Body of pancreas (tissue), 4 donors: ENCODE measurements around the gene DHRS7. TPM values are rescaled to one million over a fixed set of nuclear protein-coding genes. Genes with fewer than 3 reads are reported as not detected.
A peak's percentile ranks its signal among the peaks of the same experiment; 100 is the strongest.

Experiments used
- ATAC-seq: fragments of 150-250 bp; one replicate; pipeline ENCODE4 v1.9.1; 2016
- DNase-seq, 4 donors: peaks; one replicate each; pipeline ENCODE4 v3.0.0-alpha.2; 2019
- H3K27ac ChIP-seq, 4 donors: fragments of 200-600 bp; sonication (generic); 1 replicate in 3 of 4; 2 replicates in 1 of 4; pipeline versions ENCODE4 v1.5.1 to v1.6.1; 2016 to 2019; ENCODE audit warnings: mild to moderate bottlenecking in 1 of 4, mixed read lengths in 1 of 4, moderate library complexity in 1 of 4
- H3K27me3 ChIP-seq, 2 donors: fragments of 200-600 bp; sonication (generic); one replicate each; pipeline ENCODE4 v1.6.0; 2016; ENCODE audit warnings: mild to moderate bottlenecking in 1 of 2
- H3K36me3 ChIP-seq, 2 donors: fragments of 200-600 bp; sonication (generic); replicated peaks in 1 of 2; 2 replicates each; pipeline ENCODE4 v1.5.1; 2016; ENCODE audit warnings: low read depth in 2 of 2; ENCODE audit not compliant: insufficient read depth in 1 of 2
- H3K4me1 ChIP-seq: fragments of 200-600 bp; sonication (generic); one replicate; pipeline ENCODE4 v1.6.0; 2016
- H3K4me3 ChIP-seq, 2 donors: fragments of 200-600 bp; sonication (generic); 1 replicate in 1 of 2; 2 replicates in 1 of 2; pipeline ENCODE4 v1.5.1; 2016 to 2019
- H3K9me3 ChIP-seq, 3 donors: fragments of 200-600 bp; sonication (generic); 1 replicate in 2 of 3; 2 replicates in 1 of 3; pipeline ENCODE4 v1.5.1; 2016
- CTCF ChIP-seq, 7 experiments: fragments of 450-650 bp in 4 of 7; fragments of 200-600 bp in 3 of 7; sonication (generic) in 3 of 7; IDR thresholded peaks; one replicate each; pipeline ENCODE4 v1.5.1; 2016 to 2019; ENCODE audit warnings: antibody characterized with exemption in 7 of 7
- POLR2A ChIP-seq, 3 donors: fragments of 450-650 bp; IDR thresholded peaks; one replicate each; pipeline ENCODE4 v1.6.1; 2016; ENCODE audit warnings: antibody characterized with exemption in 3 of 3, mild to moderate bottlenecking in 2 of 3
- WGBS, 2 donors: methylation state at CpG; one replicate each; pipeline ENCODE4 v1.1.5; 2017; 5-methylcytosine and 5-hydroxymethylcytosine counted together
- intact Hi-C: fragments of 100-400 bp; cut with DNase I; formaldehyde crosslinking; loops from one replicate; pipeline ENCODE4 v1.15.1; 2023
- total RNA-seq, 2 donors: library from RNA; depleted of rRNA; stranded (reverse); fragments of >200 nt; gene quantifications; one replicate each; pipeline ENCODE4 v1.1.0, GENCODE V29; 2016

The DHRS7 gene
- total RNA-seq, 2 donors from 2014 or later, result 67.7 to 97.6 TPM

DNA sequence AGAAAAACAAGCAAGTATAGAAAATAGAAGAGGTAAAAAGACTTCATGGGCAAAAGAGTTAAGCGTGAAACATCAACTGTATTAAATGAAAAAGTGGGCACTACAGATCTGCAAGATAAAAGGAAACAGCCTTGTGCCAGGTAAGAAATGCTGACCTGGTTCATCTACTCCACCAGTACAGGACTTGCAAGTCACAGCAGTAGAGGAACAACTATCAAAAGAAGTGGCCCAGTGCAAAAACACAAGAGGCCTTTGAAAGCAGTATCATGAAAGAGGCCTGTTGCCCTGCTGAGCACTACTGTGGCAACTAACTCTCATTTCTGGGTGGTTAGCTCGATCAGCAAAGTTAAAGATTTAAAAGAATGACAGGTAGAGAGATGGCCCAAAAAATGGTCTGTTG lies 10.5 kb downstream of the DHRS7 start:
- Histone ChIP-seq H3K36me3 (no peaks in the 10 kb centered on the region), H3K27ac (no peak overlapping the region), H3K9me3 (no peaks in the 10 kb centered on the region), H3K27me3 (no peaks in the 10 kb centered on the region), H3K4me3 (no peak overlapping the region), H3K4me1 (peaks cover 10% of the 10 kb centered on the region)
- intact Hi-C loops, result no loop called here
- no peak for DNase-seq
- TF ChIP-seq CTCF (IDR thresholded peaks at IDR 0.05), result no peak
- TF ChIP-seq POLR2A (IDR thresholded peaks at IDR 0.05), result no peak
- WGBS, 2 donors, result 87 to 92% methylated on average over 2 of the region's 2 CpGs
- ATAC-seq, result no peak

DNA sequence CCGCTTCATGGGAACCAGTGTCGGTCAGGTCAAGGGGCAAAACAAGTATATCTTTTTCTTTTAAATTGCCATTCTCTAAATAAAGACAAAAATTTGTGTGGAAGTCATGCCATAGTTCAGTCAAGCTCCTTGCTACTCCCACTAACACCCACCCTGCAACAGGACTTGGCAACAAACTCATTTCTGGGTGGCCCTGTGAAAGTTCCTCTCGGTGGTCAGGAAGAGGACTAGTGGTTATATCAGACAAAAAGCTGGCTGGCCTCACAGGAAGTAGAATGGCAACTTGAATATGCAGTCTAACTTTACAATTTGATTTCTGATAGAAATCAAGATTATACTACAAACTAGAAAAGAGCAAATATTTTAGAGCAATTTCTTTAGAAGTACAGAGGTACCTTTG lies 11.2 kb downstream of the DHRS7 start:
- intact Hi-C loops, result no loop called here
- Histone ChIP-seq H3K9me3 (no peaks in the 10 kb centered on the region), H3K36me3 (no peaks in the 10 kb centered on the region), H3K4me1 (peaks cover 10% of the 10 kb centered on the region), H3K27me3 (no peaks in the 10 kb centered on the region), H3K27ac (peak overlapping the region in 1 of 4 donors; percentile 10), H3K4me3 (no peak overlapping the region)
- TF ChIP-seq CTCF (IDR thresholded peaks at IDR 0.05) (no peak), POLR2A (IDR thresholded peaks at IDR 0.05) (no peak)
- DNase-seq (no peak), ATAC-seq (no peak)
- WGBS, 2 donors, result 85 to 93% methylated on average over 3 of the region's 3 CpGs

DNA sequence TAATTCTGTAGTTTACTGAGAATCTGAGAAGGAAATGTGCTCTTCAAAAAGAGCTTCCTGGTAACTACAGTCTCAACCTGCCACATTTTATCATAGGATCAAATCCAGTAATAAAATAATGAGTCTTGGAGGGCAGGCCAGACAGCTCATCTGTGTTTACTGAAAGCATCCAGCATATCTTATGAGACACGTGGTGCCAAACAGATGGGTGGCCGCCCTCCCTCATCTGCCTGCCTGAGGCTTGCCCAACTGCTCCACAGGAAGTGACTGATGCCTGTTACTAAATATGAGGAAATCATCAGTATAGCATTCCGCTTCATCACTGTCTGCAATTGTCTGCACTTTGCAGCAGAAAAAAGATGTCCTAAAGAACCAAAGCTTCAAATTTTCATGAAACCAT lies 13.5 kb downstream of the DHRS7 start:
- intact Hi-C loops, result no loop called here
- Histone ChIP-seq H3K4me1 (peaks cover 10% of the 10 kb centered on the region), H3K27ac (peak overlapping the region in 1 of 4 donors; percentile 36), H3K4me3 (no peak overlapping the region), H3K27me3 (no peaks in the 10 kb centered on the region), H3K9me3 (no peaks in the 10 kb centered on the region), H3K36me3 (peaks cover 0 to 5% of the 10 kb centered on the region in 2 donors)
- no peak for TF ChIP-seq POLR2A (IDR thresholded peaks at IDR 0.05)
- TF ChIP-seq CTCF (IDR thresholded peaks at IDR 0.05), result no peak
- DNase-seq (peak in 3 of 4 donors; percentile 32 to 72 (median 38)), ATAC-seq (peak; percentile 62)
- WGBS, 2 donors, result 65 to 75% methylated on average over 3 of the region's 3 CpGs

- Histone ChIP-seq H3K4me3 (no peak overlapping the region), H3K27me3 (no peaks in the 10 kb centered on the region), H3K27ac (no peak overlapping the region), H3K36me3 (no peaks in the 10 kb centered on the region), H3K4me1 (no peaks in the 10 kb centered on the region), H3K9me3 (no peaks in the 10 kb centered on the region)
- intact Hi-C loops, result no loop called here
- ATAC-seq, result no peak
- 94% methylated on average over 3 of the region's 3 CpGs for WGBS, 2 donors
- TF ChIP-seq CTCF (IDR thresholded peaks at IDR 0.05) (no peak), POLR2A (IDR thresholded peaks at IDR 0.05) (no peak)
- DNase-seq, result no peak
These were observed 30.5 kb downstream of the DHRS7 start for GRCh38 chr14:60134702-60135101.

GRCh38 chr14:60133487-60133886 lies 31.7 kb downstream of the DHRS7 start:
- Histone ChIP-seq H3K4me3 (no peak overlapping the region), H3K9me3 (no peaks in the 10 kb centered on the region), H3K4me1 (no peaks in the 10 kb centered on the region), H3K27ac (no peak overlapping the region), H3K36me3 (no peaks in the 10 kb centered on the region), H3K27me3 (no peaks in the 10 kb centered on the region)
- DNase-seq, result no peak
- intact Hi-C loops, result no loop called here
- no peak for ATAC-seq
- WGBS, 2 donors, result 92 to 93% methylated on average over 2 of the region's 2 CpGs
- TF ChIP-seq CTCF (IDR thresholded peaks at IDR 0.05), result no peak
